ENCODE data around the gene GTF2F2.
"Not testable (repeated sequence)": the region's sequence is repeated elsewhere in the genome, so short reads cannot be mapped to it uniquely, and the experiment has no call there.

The GTF2F2 gene

DNA sequence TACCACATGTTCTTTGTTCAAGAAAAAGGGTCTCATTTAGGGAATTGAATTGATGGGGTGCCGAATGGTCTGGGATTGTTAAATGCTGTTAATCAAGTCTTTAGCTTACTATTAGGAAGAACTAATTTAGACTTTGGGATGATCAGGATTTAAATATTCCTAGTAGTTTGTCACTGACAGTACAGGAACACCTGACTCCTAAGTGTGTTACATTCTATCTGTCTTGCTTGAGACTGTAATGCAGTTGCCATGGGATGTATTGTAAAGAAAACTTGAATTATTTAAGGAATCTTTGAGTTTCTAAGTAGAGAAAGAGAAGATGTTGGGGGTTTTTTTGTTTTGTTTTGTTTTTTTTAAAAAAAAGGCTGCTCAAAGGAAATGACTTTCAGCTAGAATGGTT, 98.4 kb downstream of the GTF2F2 start:
- DNase-seq (ENCODE audit: low read depth): no peak

DNA sequence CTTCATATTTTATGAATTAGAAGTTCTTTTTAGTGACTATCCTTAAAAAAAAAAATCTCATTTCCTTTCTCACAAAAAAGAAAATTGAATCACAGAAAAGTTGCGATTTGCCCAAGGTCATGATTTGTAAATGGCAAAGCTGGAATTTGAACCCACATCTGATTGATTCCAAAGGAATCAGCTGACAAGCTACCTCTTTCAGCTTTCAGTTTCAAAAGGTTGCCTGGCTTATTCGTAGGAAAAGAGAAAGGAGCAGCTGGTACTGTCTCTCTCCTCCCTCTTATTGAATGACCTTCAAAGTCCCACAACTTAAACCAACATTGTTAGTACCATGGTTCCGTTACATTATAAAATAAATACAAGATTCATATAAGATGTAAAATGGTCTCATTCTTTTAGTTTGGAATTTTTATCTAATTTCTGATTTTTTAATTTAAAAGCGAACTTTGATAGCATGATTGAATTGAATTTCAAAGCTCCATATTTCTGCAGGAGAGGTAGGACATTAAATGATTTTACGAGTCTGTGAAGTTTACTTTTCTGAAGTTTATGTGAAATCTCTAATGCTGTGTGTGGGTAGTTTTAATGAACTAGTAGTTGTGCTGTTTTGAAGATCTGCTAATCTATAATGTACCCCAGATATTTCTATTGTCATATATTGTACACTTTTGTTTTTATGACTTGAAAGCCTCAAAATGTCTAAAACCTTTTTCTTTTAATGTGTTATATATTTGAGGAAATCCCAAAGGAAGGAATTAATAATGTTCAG, 99.0 kb downstream of the GTF2F2 start:
- no peak for DNase-seq (ENCODE audit: low read depth)

DNA sequence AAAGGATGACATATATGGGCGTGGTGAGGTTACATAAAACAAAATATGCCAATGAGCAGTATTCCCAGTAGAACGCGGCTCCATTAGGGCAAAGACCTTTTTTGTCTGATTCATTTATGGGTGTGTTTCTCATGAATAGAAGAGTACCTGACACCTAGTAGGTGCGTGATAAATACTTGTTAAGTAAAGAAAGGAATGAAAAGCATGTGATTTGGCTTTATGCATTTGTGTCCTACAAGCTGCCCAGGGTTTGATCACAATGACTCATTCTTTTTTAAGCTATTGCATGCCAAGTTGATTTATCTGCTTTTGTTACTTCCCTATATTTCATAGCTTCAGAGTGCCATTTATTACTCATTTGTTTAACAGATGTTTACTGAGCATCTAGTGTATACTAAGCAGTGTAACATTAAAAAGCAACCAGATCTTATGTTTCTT, 99.6 kb downstream of the GTF2F2 start:
- no peak for DNase-seq (ENCODE audit: low read depth)

- DNase-seq (ENCODE audit: low read depth): no peak
Observed at GRCh38 chr13:45220403-45220802, 100.1 kb downstream of the GTF2F2 start.

- no peak for DNase-seq (ENCODE audit: low read depth)
Observed at GRCh38 chr13:45222516-45222915, 102.2 kb downstream of the GTF2F2 start.

- DNase-seq (ENCODE audit: low read depth): no peak
Observed at GRCh38 chr13:45222919-45223318, 102.6 kb downstream of the GTF2F2 start.

- DNase-seq (ENCODE audit: low read depth): no peak
Observed at GRCh38 chr13:45224176-45224575, 103.9 kb downstream of the GTF2F2 start.

DNA sequence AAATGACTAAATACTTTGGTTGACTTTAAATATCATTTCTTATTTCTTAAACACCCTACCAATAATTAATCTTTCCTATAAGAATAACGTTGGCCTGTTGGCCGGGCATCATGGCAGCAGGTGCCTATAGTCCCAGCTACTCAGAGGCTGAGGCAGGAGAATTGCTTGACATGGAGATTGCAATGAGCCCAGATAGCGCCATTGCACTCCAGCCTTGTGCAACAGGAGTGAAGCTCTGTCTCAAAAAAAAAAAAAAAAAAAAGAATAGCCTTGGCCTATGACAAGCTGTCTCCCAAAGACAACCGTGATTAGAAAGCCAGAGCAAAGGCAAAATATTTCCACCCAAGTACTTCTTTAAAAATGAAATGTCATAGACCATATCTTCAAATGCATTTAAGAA, 105.1 kb downstream of the GTF2F2 start:
- DNase-seq (ENCODE audit: low read depth): no peak

DNA sequence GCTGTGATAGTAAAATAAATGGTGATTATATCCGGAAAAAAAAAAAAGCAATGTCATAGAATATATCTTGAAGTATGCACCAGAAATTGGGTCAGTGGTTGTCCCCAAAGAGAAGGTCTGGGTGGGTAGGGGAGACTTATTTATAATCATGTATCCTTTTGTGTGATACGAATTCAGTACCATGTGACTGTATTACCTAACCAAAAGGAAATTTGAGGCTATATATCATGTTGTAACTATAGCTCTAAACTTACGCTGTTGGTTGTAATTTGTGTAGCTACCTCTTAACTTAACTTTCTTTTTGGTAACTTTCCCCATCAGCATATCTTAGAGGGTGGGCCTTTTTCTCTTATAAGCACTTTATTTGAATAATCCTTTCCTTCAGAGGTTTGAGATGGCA, 105.7 kb downstream of the GTF2F2 start:
- DNase-seq (ENCODE audit: low read depth): no peak

- no peak for DNase-seq (ENCODE audit: low read depth)
Observed at GRCh38 chr13:45228002-45228401, 107.7 kb downstream of the GTF2F2 start.

DNA sequence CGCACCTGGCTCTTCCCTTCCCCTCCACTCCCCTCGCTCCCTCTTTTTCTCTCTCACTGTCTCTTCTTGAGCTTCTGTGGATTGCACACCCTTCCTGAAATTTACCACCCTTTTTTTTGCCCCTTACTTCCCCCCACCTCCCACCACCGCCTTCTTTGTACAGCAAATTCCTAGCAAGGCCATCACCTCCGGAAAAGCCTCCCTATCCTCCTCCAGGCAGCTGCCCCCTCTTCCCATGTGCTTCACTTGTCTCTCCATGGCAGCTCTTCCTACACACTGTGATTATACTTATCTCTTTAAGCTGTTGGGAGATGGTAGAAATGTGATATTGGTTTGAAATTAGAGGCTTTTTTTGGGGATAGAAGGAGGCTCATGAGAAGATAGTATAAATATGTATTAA, 108.9 kb downstream of the GTF2F2 start:
- DNase-seq (ENCODE audit: low read depth): no peak

- no peak for DNase-seq (ENCODE audit: low read depth)
Observed at GRCh38 chr13:45231305-45231704, 111.0 kb downstream of the GTF2F2 start.

DNA sequence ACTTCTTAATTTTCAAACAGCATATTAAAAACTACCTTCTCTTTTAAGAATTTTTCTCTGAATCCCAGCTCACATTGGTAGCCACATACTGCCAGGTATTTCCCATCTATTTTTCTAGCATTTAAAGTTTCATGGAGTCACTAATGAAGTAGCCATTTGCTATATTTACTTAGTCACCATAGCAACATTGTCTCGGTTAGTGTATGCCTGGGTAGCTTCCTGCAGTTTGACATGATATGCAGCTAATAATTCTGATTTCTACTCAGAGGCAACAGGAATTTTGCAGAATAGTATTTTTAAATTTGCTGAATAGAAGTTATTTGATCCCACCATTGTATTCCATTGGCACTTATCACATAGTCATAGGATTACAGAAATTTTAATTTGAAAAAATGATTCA, 111.4 kb downstream of the GTF2F2 start:
- no peak for DNase-seq (ENCODE audit: low read depth)

GRCh38 chr13:45232591-45232990, 112.3 kb downstream of the GTF2F2 start:
- no peak for DNase-seq (ENCODE audit: low read depth)

GRCh38 chr13:45238945-45239795, 118.9 kb downstream of the GTF2F2 start:
- DNase-seq (ENCODE audit: low read depth): no peak

GRCh38 chr13:45240143-45240542, 119.8 kb downstream of the GTF2F2 start:
- no peak for DNase-seq (ENCODE audit: low read depth)

DNA sequence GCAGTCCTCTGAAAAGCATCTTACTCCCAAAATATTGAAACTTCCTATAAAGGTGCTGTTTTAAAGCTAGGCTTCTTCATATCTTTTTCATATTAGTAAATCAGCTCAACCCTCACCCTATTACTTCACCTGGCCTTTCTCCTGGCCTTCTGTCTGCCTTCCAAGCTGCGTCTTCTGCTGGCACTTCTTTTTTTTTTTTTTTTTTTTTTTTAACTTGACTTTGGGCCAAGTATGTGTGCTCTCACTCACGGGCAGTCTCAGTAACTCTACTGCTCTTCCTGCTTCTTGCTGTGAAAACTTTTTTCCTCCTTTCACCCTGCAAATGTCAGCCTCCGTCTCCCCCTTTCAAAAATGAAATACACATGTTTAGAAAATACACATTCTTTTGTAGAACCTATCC, 121.8 kb downstream of the GTF2F2 start:
- no peak for DNase-seq (ENCODE audit: low read depth)

- DNase-seq (ENCODE audit: low read depth): no peak
Observed at GRCh38 chr13:45242524-45242923, 122.2 kb downstream of the GTF2F2 start.

- DNase-seq (ENCODE audit: low read depth): no peak
Observed at GRCh38 chr13:45243077-45243476, 122.8 kb downstream of the GTF2F2 start.

- DNase-seq (ENCODE audit: low read depth): not testable (repeated sequence)
Observed at GRCh38 chr13:45244736-45245135, 124.4 kb downstream of the GTF2F2 start.

- no peak for DNase-seq (ENCODE audit: low read depth)
Observed at GRCh38 chr13:45249662-45250061, 129.4 kb downstream of the GTF2F2 start.

- no peak for DNase-seq (ENCODE audit: low read depth)
Observed at GRCh38 chr13:45254396-45254795, 134.1 kb downstream of the GTF2F2 start.

DNA sequence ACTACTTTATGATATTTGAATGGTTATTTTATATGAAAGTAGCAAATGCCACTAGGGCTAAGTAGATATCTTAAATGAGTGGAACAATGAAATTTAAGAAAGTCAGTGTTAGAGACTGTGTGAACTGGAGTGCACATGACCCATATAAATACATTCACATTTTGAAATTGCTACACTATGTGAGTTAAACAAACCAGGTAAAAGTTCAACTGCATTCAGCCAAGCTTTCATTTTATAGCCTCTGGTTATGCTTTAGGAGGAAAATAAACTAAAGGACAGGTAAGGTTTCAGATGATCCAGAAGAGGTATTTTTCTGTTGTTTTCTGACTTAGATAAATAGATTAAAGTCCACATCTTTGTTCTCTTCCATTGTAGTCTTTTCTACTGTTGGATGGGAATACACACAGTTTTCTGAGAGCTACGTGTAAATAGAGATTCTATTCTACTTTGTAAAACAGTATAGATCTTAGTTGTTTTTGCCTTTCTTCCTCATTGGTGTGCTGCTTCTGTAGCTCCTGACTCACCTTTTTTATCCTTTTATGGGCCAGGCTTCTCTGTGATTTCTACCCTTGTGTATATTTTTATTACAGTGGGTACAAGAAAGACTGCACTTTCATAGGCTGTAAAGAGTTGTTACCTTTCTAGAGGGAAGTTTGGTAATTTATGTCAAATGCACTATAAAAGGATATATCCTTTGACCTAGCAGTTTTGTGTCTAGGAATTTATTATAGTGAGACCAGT, 135.1 kb downstream of the GTF2F2 start:
- no peak for DNase-seq (ENCODE audit: low read depth)
